GM12874 (cell line): Measurements from ENCODE around the gene ARHGEF1.

ENCODE experiments used
- CTCF ChIP-seq: IDR thresholded peaks from 2 replicates; pipeline ENCODE4 v1.5.1; 2011; ENCODE audit warnings: low read depth, mild to moderate bottlenecking, control low read depth, low read length, moderate library complexity; ENCODE audit not compliant: insufficient read depth

The ARHGEF1 gene

GRCh38 chr19:41872384-41872774, 10.6 kb upstream of the ARHGEF1 start:
- TF ChIP-seq CTCF, result no peak

GRCh38 chr19:41872775-41873647, 10.0 kb upstream of the ARHGEF1 start:
- peak; percentile 82 for TF ChIP-seq CTCF

- TF ChIP-seq CTCF, result no peak
These were observed 5.8 kb upstream of the ARHGEF1 start, which contains the start of gene CD79A for GRCh38 chr19:41876847-41877832. Gene CD79A (plus strand): TSS chr19:41877279. CDS start chr19:41877305, 26 bp downstream.

GRCh38 chr19:41877916-41878905, 4.8 kb upstream of the ARHGEF1 start:
- TF ChIP-seq CTCF, result 0 out of 2 replicates have a peak, but pooled peaks have one; percentile 7

- TF ChIP-seq CTCF, result no peak
These were observed 3.9 kb upstream of the ARHGEF1 start for GRCh38 chr19:41879080-41879479.

GRCh38 chr19:41879670-41880328, 3.2 kb upstream of the ARHGEF1 start:
- no peak for TF ChIP-seq CTCF
